HG02852 (cell line): ENCODE results near the gene FGA.

Experiments used
- ATAC-seq: cut with Tn5 transposase; IDR thresholded peaks from one replicate; pipeline ENCODE4 v1.9.1; 2021; ENCODE audit warnings: mild to moderate bottlenecking, moderate library complexity; ENCODE audit not compliant: unreplicated experiment

The FGA gene

GRCh38 chr4:154590329-154591006 is at the start of gene FGA:
FGA (minus strand) TSS chr4:154590742; CDS start chr4:154590687, 55 bp downstream.
- ATAC-seq, result no peak

DNA sequence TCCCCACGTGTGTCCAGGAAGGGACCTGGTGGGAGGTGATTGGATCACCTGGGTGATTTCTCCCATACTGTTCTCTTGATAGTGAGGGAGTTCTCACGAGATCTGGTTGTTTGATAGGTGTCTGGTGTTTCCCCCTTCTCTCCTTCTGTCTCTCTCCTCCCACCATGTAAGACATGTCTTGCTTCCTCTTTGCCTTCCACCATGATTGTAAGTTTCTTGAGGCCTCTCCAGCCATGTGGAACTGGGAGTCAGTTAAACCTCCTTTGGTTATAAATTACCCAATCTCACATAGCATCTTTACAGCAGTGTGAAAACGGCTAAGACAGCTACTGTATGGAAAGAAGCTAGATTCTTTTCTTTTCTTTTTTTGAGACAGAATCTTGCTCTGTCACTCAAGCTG is 43.5 kb upstream of the FGA start:
- no peak for ATAC-seq

DNA sequence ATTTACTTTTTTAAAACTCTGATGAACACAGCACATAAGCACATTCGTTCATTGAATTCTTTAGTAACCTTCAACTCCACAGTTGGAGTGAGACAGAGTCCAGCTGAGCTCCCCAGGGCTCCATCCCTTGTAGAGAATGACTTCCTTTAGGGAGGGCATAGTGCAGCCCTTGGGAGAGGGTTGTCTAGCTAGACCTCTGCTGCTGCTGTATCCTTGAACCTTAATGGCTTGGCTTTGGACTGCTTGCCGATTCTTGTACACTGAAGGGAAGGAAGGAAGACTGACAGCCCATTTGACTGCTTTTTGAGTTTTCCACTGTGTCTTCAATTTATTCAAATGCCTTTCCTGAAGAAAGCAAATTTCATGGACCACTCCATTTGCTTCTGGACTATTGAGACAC is 41.3 kb upstream of the FGA start:
- ATAC-seq, result no peak

DNA sequence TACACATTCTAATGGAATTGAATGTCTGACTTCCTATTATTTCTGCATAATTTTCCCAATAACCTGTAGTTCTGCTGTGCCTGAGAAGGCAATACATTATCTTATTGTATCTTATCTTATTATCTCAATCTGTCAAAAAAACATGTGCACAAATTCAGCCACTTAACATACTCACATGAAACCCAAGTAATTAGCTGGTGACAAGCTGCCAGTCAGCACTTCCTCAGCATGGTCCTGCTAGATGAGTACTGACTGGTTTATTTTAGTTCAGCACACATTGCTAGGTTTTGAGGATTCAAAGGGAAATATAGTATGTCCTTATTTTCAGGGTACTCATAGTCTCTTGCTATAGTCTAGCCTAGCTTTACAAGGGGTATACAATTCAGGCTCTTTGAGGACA is 39.8 kb upstream of the FGA start:
- ATAC-seq, result no peak

DNA sequence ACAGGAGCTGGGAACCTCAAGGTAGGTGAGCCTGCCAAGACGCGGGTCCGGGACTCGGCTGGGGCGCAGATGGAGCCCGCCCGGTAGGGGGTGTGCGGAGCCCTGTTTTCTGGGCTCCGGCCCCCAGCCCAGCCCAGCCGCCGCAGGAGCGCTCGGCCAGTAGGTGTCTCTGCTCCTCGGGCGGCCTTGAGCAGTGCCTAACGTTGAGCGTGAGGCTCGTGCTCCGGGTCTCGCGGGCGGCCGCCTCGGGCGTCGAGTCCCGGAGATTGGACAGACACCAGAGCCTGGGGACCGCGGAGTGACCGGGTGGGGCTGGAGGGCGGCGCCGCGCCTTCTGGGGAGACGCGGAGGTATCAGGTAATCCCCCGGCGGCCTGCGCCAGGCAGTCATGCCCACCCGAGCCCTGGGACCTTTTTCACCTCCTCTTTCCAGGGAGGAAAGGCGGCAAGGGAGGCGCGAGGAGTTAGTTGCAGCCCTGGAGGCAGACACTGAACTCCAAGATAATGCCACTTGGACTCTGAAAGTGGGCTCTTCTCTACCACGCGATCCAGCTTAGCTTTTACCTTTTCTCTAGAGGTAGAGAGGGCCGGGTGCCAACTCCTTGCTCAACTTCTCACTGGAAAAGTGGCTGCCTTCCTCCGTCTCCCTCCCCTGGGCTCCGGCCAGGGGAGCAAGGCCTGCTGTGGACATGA is 36.4 kb upstream of the FGA start:
- peak; percentile 92 for ATAC-seq

DNA sequence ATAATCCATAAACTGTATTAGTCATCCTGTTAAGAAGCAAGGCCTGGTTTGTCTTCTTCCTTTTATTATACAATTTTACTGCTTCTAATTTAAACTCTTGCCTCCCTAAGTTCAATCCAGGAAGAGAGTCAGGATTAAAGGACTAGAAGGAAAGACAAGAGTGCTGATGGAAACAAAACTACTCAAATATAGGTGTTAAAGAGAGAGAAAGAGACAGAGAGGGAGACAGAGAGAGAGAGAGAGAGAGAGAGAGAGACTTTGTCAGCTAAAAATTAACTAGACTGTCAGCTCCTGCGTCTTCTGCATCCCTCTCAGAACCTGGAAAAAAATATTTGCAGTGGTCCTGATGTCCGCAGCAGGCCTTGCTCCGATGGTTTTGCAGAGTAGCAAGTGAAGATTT is 35.4 kb upstream of the FGA start:
- no peak for ATAC-seq

DNA sequence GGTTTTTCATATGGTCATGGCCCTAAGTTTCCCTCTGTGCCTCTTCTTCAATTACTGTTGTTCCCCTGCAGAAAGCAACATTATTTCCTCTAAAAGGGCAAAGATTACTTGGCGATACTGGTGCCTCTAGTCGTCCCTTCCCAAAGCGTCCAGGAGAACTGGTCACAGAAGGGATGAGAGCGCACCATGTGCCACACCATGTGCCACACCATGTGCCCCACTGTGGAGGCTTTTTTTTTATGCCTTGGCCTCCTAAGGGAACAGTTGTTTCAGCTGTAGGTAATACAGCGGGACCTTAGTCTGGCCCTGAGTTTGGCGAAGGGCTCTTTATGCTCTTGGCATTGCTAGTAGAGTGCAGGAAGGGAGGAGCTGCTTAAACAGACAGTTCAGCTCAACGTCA is 33.5 kb upstream of the FGA start:
- no peak for ATAC-seq

DNA sequence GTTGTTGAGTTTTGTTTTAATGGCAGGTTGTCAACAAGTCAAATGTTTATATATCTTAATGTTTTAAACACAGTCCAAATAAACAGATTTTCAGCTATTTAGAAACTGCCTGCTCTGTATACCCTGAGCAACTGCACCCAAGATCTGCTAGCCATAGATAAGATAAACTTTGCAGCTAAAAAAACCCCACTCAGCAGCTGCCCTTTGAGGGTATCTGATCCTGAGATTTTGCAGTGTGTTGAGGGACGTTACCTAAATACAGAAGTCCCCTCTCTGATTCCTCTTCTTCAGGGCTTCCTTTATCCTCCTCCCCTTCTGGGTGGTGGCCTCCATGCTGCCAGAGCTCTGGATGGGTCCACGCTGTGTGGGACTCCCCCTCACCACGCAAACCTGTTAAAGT is 32.9 kb upstream of the FGA start:
- ATAC-seq, result no peak

DNA sequence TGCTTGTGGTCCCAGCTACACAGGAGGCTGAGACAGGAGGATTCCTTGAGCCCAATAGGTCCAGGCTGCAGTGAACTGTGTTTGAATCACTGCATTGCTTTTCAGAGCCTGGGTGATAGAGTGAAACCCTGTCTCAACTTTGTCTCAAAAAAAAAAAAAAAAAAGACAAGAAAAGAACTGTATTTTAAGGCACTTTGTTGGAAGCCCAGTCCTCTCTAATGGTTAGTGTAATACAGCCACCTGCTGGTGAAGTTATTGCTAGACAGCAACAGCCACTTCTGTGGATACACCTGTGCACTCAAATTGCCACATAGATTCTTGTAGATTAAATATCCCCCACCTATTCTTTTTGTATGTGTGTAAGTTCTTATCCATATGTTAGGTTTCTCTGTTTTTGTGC is 32.1 kb upstream of the FGA start:
- ATAC-seq, result peak; percentile 59

GRCh38 chr4:154620111-154620510 is 29.6 kb upstream of the FGA start:
- no peak for ATAC-seq

- ATAC-seq, result peak; percentile 61
Observed at GRCh38 chr4:154618708-154619315, 28.3 kb upstream of the FGA start.

- no peak for ATAC-seq
Observed at GRCh38 chr4:154617820-154618317, 27.3 kb upstream of the FGA start.

GRCh38 chr4:154616731-154617130 is 26.2 kb upstream of the FGA start:
- peak; percentile 97 for ATAC-seq

DNA sequence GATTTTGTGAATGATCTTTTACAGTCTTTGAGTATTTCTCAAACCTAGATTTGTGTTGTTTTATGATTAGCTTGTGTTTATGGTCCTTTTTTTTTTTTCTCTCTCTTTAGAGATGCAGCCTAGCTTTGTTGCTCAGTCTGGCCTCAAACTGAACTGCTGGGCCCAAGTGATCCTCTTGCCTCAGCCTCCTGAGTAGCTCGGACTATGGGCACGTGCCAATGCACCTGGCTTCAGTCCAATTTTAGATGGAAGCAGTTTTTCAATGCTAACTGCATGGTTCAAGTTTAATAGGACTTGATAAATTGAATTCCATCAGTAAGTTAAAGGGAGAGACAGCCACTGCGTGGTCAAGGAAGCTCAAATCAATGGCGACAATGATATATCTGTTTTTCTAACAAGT is 25.7 kb upstream of the FGA start:
- no peak for ATAC-seq

DNA sequence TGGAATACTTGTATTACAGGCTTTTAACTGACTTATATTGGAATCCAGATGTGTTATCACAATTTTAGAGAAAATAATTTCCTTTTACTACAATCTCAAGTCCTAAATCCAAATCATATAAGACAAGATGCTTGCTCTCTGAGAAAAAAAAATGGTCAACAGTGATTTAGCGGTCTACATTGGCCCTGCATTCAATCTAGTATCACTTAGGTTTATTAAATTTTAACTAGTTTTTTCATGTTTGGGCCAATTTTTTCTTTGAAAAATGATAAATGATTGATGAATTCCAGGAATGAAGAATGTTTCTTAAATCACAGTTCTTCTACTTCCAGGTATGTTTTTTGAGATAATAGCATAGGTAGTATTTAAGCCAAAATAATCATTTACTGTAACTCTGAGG is 24.7 kb upstream of the FGA start:
- ATAC-seq, result no peak

DNA sequence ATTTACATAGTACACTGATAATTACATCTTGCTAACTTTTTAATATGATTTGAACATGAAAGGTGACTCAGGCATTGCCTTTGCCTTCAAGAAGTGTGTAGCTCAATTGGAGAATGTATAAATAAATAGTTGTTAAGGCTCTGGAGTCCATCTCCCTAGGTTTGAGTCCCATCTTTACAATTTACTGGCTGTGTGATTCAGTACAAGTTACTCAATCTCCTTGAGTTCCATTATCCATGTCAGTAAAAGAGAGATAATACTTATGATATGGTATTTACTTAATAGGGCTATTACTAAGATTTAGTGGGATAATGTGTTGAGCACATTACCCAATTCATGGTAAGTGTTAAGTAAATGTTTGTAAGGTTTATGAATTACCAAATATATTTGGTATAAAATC is 23.8 kb upstream of the FGA start:
- ATAC-seq, result no peak

DNA sequence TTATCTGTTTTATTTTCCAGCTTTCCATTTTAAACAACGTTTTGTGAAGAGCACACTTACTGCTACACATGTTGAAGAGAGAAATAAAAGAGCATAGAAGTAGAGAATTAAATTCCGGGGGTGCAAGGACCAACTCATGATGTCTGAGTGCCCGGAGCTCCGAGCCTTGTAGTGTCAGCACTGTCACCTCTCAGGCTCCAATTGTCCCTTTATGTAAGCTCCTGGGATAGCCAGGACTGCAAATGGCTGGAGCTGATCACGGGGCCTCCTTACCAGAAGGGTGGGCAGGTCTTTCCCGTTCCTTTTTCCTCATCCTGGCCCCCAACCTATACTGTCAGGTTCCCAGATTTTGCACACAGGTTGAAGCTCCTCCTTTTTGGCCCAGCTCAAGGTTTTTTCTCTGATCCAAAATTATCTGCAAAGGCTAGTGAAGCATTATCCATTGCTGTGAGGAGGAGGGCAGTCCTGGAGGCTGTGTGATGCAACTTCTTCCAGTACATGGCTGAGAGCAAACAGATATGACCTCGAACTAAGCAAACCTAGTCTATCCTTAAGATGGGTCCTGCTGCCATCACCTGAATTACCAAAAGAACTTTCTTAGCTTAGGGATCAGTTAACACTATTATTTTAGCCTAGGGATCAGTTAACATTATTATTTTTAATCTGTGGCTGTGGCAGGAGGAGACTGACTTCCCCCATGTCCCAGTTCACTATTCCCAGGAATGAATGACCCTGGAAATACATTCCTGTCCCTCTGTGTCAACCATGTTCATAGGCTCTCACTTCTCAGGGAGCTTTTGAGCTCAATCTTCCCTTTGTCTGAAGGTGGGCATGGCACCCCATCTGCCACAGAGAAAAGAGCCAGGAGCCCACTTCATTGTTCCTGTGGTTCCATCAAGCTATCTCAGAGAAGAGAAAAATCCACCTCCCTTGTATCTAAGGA is 22.2 kb upstream of the FGA start, which contains the start of gene FGG:
FGG (minus strand) TSS at position 185 of the 943 bp plus-strand sequence; CDS start at position 138, 47 bp downstream.
- no peak for ATAC-seq

DNA sequence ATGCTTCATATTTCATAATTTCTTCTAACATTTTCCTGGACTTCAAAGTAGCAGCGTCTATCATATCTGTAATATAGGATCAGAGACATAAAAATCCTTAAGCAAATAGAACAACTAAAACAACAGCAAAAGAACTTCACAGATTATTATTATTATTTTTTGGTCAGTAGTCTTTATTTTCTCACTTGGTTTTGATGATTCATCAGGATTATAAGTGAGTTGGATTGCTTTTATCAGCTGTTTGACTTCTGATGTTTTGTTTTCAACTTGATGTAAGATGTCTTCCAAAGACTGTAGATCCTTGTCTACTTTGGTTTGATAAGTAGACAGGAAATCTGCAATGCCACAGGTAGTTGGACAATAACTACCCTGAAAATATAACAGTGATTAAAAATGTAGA is 21.3 kb upstream of the FGA start:
- no peak for ATAC-seq

GRCh38 chr4:154610582-154610981 is 20.0 kb upstream of the FGA start:
- ATAC-seq, result no peak

DNA sequence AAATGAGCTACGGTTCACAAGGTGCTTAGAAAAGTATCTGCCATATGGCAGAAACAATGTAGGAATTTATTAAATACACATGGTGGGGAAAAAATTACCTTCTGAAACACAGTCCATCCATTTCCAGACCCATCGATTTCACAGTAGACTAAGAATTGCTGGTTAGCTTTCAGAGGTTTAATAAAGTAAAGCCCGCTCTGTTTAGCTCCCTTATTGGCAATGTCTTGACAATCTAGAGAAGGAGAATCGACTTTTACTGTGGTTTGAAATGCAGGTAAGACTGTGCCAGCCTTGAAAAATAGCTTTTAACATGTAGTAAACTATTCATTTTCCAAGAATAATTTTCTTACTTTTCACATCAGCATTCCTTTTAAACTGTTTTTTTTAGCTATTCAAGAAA is 19.0 kb upstream of the FGA start:
- no peak for ATAC-seq
